IMR-90 (cell line): ENCODE results near the gene BLMH. TPM values are rescaled to one million over a fixed set of nuclear protein-coding genes. Genes with fewer than 3 reads are reported as not detected.

Experiments
- ATAC-seq: fragments of 200-7000 bp; cut with Tn5 transposase; 2 replicates; pipeline ENCODE4 v1.9.1; 2020; ENCODE audit warnings: low read depth, mild to moderate bottlenecking, moderate library complexity
- BruUV-seq: library from RNA; stranded (reverse); fragments of 400-500 nt; replicated peaks from 2 replicates; lab custom pipeline; 2021; lab: Mats Ljungman, UMichigan
- CTCF ChIA-PET: fragments of 300-600 bp; formaldehyde crosslinking; extraction: SDS; loops from one replicate; lab custom pipeline; 2021; ENCODE audit warnings: antibody characterized with exemption; lab: Yijun Ruan, JAX
- POLR2A ChIA-PET: fragments of 300-600 bp; sonication (Branson Sonifier 250); formaldehyde crosslinking; loops from one replicate; lab custom pipeline; 2022; ENCODE audit warnings: antibody characterized with exemption; ENCODE audit not compliant: unreplicated experiment; lab: Charles Lee
- DNase-seq: peaks from one replicate; pipeline ENCODE4 v3.0.0; 2013
- H2AFZ ChIP-seq: replicated peaks from 2 replicates; pipeline ENCODE3; 2013; ENCODE audit warnings: low read length, mild to moderate bottlenecking; ENCODE audit not compliant: poor library complexity
- H2AK5ac ChIP-seq: 2 replicates; pipeline ENCODE4 v1.6.1; 2013; ENCODE audit warnings: low read depth, low read length, inconsistent platforms
- H2AK9ac ChIP-seq: replicated peaks from 2 replicates; pipeline ENCODE3; 2013; ENCODE audit warnings: mild to moderate bottlenecking, low read depth, low read length, moderate library complexity; ENCODE audit not compliant: poor library complexity
- H2BK120ac ChIP-seq: 2 replicates; pipeline ENCODE4 v1.6.1; 2013; ENCODE audit warnings: low read depth, low read length, inconsistent platforms
- H2BK15ac ChIP-seq: 3 replicates; pipeline ENCODE4 v1.6.1; 2013; ENCODE audit warnings: low read depth, low read length, inconsistent platforms
- H2BK20ac ChIP-seq: 2 replicates; pipeline ENCODE4 v1.6.1; 2013; ENCODE audit warnings: low read depth, mild to moderate bottlenecking, inconsistent platforms, low read length, moderate library complexity
- H2BK5ac ChIP-seq: 2 replicates; pipeline ENCODE4 v1.6.1; 2013; ENCODE audit warnings: mild to moderate bottlenecking, low read depth, low read length, inconsistent platforms; ENCODE audit not compliant: poor library complexity, severe bottlenecking
- H3K14ac ChIP-seq: replicated peaks from 2 replicates; pipeline ENCODE4 v1.6.1; 2013; ENCODE audit warnings: low read depth, low read length, inconsistent platforms
- H3K18ac ChIP-seq: 2 replicates; pipeline ENCODE4 v1.6.1; 2013; ENCODE audit warnings: low read depth, low read length, control low read depth
- H3K23ac ChIP-seq: 2 replicates; pipeline ENCODE4 v1.6.1; 2013; ENCODE audit warnings: low read depth, low read length, inconsistent platforms
- H3K27ac ChIP-seq: 2 replicates; pipeline ENCODE4 v1.5.1; 2013; ENCODE audit warnings: mild to moderate bottlenecking, control low read depth, low read length; ENCODE audit not compliant: insufficient read depth
- H3K27me3 ChIP-seq: 2 replicates; pipeline ENCODE4 v1.6.1; 2013; ENCODE audit warnings: low read length; ENCODE audit not compliant: control insufficient read depth, insufficient read depth
- H3K36me3 ChIP-seq: 2 replicates; pipeline ENCODE4 v1.6.1; 2013; ENCODE audit warnings: low read length, mixed read lengths; ENCODE audit not compliant: control insufficient read depth, insufficient read depth
- H3K4ac ChIP-seq: 2 replicates; pipeline ENCODE4 v1.6.1; 2013; ENCODE audit warnings: low read depth, low read length, inconsistent platforms
- H3K4me1 ChIP-seq: 2 replicates; pipeline ENCODE4 v1.6.1; 2013; ENCODE audit warnings: low read length, mixed read lengths; ENCODE audit not compliant: control insufficient read depth, insufficient read depth
- H3K4me2 ChIP-seq: 2 replicates; pipeline ENCODE4 v1.6.1; 2013; ENCODE audit warnings: low read depth, mild to moderate bottlenecking, control low read depth, low read length, moderate library complexity
- H3K4me3 ChIP-seq: 2 replicates; pipeline ENCODE4 v1.5.1; 2013; ENCODE audit warnings: low read depth, mild to moderate bottlenecking, control low read depth, low read length, moderate library complexity; ENCODE audit not compliant: insufficient read depth
- H3K56ac ChIP-seq: 2 replicates; pipeline ENCODE4 v1.6.1; 2013; ENCODE audit warnings: low read length, inconsistent platforms; ENCODE audit not compliant: insufficient read depth; ENCODE audit errors: extremely low read depth
- H3K79me1 ChIP-seq, 2 experiments: 2 replicates each; pipeline ENCODE4 v1.6.1; 2013; ENCODE audit warnings: low read length in 2 of 2, inconsistent platforms in 1 of 2, low read depth in 1 of 2
- H3K9ac ChIP-seq: 2 replicates; pipeline ENCODE4 v1.6.1; 2013; ENCODE audit warnings: low read depth, low read length, control low read depth
- H3K9me1 ChIP-seq: 2 replicates; pipeline ENCODE4 v1.6.1; 2013; ENCODE audit warnings: low read length, inconsistent platforms; ENCODE audit not compliant: insufficient read depth
- H3K9me3 ChIP-seq: 2 replicates; pipeline ENCODE4 v1.6.1; 2013; ENCODE audit warnings: low read length; ENCODE audit not compliant: control insufficient read depth, insufficient read depth
- H4K20me1 ChIP-seq: 2 replicates; pipeline ENCODE4 v1.6.1; 2013; ENCODE audit warnings: low read length, inconsistent platforms; ENCODE audit not compliant: insufficient read depth
- H4K5ac ChIP-seq: 2 replicates; pipeline ENCODE4 v1.6.1; 2013; ENCODE audit warnings: mild to moderate bottlenecking, low read depth, low read length, control low read depth
- H4K8ac ChIP-seq, 2 experiments: 2 replicates each; pipeline ENCODE4 v1.6.1; 2013; ENCODE audit warnings: low read depth in 2 of 2, low read length in 2 of 2, control low read depth in 1 of 2, inconsistent platforms in 1 of 2
- H4K91ac ChIP-seq: 2 replicates; pipeline ENCODE4 v1.6.1; 2013; ENCODE audit warnings: low read depth, low read length, inconsistent platforms; ENCODE audit not compliant: insufficient read depth
- FOS ChIP-seq: fragments of 150-350 bp; IDR thresholded peaks from 2 replicates; pipeline ENCODE4 v1.6.1; 2016; ENCODE audit warnings: low read depth, low read length
- NFE2L2 ChIP-seq: fragments of 150-350 bp; IDR thresholded peaks from 2 replicates; pipeline ENCODE4 v1.6.1; 2016; ENCODE audit warnings: low read depth, mild to moderate bottlenecking, low read length
- WGBS, 2 experiments: methylation state at CpG; one replicate each; pipeline versions ENCODE4 v1.1.5 to v1.1.7; 2013; ENCODE audit warnings: missing lambda C conversion rate in 2 of 2; ENCODE audit not compliant: insufficient read length in 1 of 2; ENCODE audit errors: extremely low coverage in 2 of 2; 5-methylcytosine and 5-hydroxymethylcytosine counted together
- dilution Hi-C: fragments of 300-500 bp; cut with HindIII; formaldehyde crosslinking; loops from one replicate; pipeline ENCODE4 v1.14.3; 2018; ENCODE audit warnings: low sequenced_read_pairs; ENCODE audit not compliant: unreplicated experiment
- in situ Hi-C: fragments of 300-500 bp; cut with MboI; formaldehyde crosslinking; loops from 3 replicates; pipeline ENCODE4 v1.14.3; 2019; ENCODE audit warnings: low sequenced_read_pairs, inconsistent platforms, mixed read lengths
- intact Hi-C: fragments of 100-400 bp; cut with micrococcal nuclease; formaldehyde crosslinking; loops from 2 replicates; pipeline ENCODE4 v1.10.0; 2022
- polyA plus RNA-seq, 3 experiments: library from polyadenylated mRNA; depleted of rRNA; stranded (reverse); fragments of >200 nt; gene quantifications; 2 replicates each; pipeline ENCODE4 v1.2.3, GENCODE V29; 2012; ENCODE audit warnings: low replicate concordance in 1 of 3
- total RNA-seq: library from RNA; depleted of rRNA; stranded (reverse); fragments of >200 nt; gene quantifications from 2 replicates; pipeline ENCODE4 v1.2.3, GENCODE V29; 2012

Gene BLMH
- total and polyA plus RNA-seq, 2 of the 4 experiments (the other 2 are of a cell fraction), result 17.3 to 20.8 TPM

- 0 out of 2 replicates have a peak overlapping the region, but pooled peaks have one; percentile 1 for H3K23ac ChIP-seq
- H2AK9ac ChIP-seq, result no peak overlapping the region
- no peak overlapping the region for H3K9ac ChIP-seq
- no peak overlapping the region for H3K27ac ChIP-seq
- peak; percentile 81 for ATAC-seq
- no peaks in the 10 kb centered on the region for H3K27me3 ChIP-seq
- peak overlapping the region; percentile 15; the same call in 1 of the 2 replicates for H3K4ac ChIP-seq
- H2BK5ac ChIP-seq, result peak overlapping the region; percentile 68
- no peak for TF ChIP-seq NFE2L2
- TF ChIP-seq FOS, result peak; percentile 48; the same call in 1 of the 2 replicates
- H2AK5ac ChIP-seq, result peak overlapping the region; percentile 1; the same call in 1 of the 2 replicates
- peak overlapping the region; percentile 28 for H2AFZ ChIP-seq
- peaks cover 5% of the 10 kb centered on the region; the same call in 1 of the 2 replicates for H3K4me1 ChIP-seq
- no peak overlapping the region for H3K56ac ChIP-seq
- in situ Hi-C loops, result no loop called here
- H3K36me3 ChIP-seq, result peaks cover 14% of the 10 kb centered on the region
- H2BK120ac ChIP-seq, result no peak overlapping the region
- H2BK15ac ChIP-seq, result no peak overlapping the region
- H3K79me1 ChIP-seq, result peaks cover 6 to 7% of the 10 kb centered on the region in 2 experiments; a peak in 2 of 4 replicates
- no peak overlapping the region for H4K91ac ChIP-seq
- DNase-seq, result peak; percentile 89
- dilution Hi-C loops, result no loop called here
- no peaks in the 10 kb centered on the region for H3K9me3 ChIP-seq
- ChIA-PET CTCF (interaction anchor here (0.5 to 1.1 kb wide), 2 partner anchors 9 to 509 kb away, joined by 3 to 4 read pairs; no protein-coding TSS in a partner anchor), POLR2A (interaction anchor here (0.6 kb wide), 1 partner anchor 119 kb away, joined by 3 read pairs; no protein-coding TSS in a partner anchor)
- H3K14ac ChIP-seq, result no peak overlapping the region; the same call in 1 of the 2 replicates
- H3K4me3 ChIP-seq, result no peak overlapping the region
- peak overlapping the region; percentile 3; the same call in 1 of the 2 replicates for H2BK20ac ChIP-seq
- H4K20me1 ChIP-seq, result no peaks in the 10 kb centered on the region
- 50% methylated on average over 2 of the region's 4 CpGs; no CpG with 5 or more reads in 1 of the 2 experiments for WGBS, 2 experiments
- peak overlapping the region; percentile 10; the same call in 1 of the 2 replicates for H3K4me2 ChIP-seq
- H4K5ac ChIP-seq, result peak overlapping the region; percentile 61; the same call in 1 of the 2 replicates
- intact Hi-C loops, result loop anchor here (5.0 kb wide), 1 partner anchor 478 kb away; no protein-coding TSS in a partner anchor
- peak overlapping the region in 1 of 2 experiments; percentile 7; a peak in 1 of 4 replicates for H4K8ac ChIP-seq
- peak overlapping the region; percentile 31; the same call in 1 of the 2 replicates for H3K18ac ChIP-seq
- no TSS peak for BruUV-seq
- H3K9me1 ChIP-seq, result peaks cover 5% of the 10 kb centered on the region
Measured at GRCh38 chr17:30244853-30245385, 46.8 kb downstream of the BLMH start.
